Suprapubic skin (tissue), 4 donors: Measurements from ENCODE around the gene MPDZ.

Experiments
- EP300 ChIP-seq: sonication (generic); formaldehyde crosslinking; IDR thresholded peaks from one replicate; pipeline ENCODE4 v1.6.1; 2017; ENCODE audit warnings: antibody characterized with exemption
- POLR2A ChIP-seq, 2 donors: fragments of 450-650 bp; IDR thresholded peaks; one replicate each; pipeline ENCODE4 v1.6.1; 2017; ENCODE audit warnings: antibody characterized with exemption in 2 of 2, mild to moderate bottlenecking in 2 of 2, moderate library complexity in 2 of 2
- POLR2AphosphoS5 ChIP-seq, 3 donors: sonication (generic); formaldehyde crosslinking; IDR thresholded peaks; one replicate each; pipeline ENCODE4 v1.6.1; 2017; ENCODE audit warnings: antibody characterized with exemption in 3 of 3
- TF ChIP-seq, protein P1 (sequence below), 2 donors: fragments of 200-600 bp in 1 of 2; fragments of 450-650 bp in 1 of 2; sonication (generic) in 1 of 2; IDR thresholded peaks; one replicate each; pipeline ENCODE4 v1.5.1; 2016 to 2019; ENCODE audit warnings: antibody characterized with exemption in 2 of 2, mild to moderate bottlenecking in 1 of 2, moderate library complexity in 1 of 2

GRCh38 chr9:13142776-13143175 lies 136.7 kb downstream of the MPDZ start:
- TF ChIP-seq, protein P1, sequence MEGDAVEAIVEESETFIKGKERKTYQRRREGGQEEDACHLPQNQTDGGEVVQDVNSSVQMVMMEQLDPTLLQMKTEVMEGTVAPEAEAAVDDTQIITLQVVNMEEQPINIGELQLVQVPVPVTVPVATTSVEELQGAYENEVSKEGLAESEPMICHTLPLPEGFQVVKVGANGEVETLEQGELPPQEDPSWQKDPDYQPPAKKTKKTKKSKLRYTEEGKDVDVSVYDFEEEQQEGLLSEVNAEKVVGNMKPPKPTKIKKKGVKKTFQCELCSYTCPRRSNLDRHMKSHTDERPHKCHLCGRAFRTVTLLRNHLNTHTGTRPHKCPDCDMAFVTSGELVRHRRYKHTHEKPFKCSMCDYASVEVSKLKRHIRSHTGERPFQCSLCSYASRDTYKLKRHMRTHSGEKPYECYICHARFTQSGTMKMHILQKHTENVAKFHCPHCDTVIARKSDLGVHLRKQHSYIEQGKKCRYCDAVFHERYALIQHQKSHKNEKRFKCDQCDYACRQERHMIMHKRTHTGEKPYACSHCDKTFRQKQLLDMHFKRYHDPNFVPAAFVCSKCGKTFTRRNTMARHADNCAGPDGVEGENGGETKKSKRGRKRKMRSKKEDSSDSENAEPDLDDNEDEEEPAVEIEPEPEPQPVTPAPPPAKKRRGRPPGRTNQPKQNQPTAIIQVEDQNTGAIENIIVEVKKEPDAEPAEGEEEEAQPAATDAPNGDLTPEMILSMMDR (IDR thresholded peaks at IDR 0.05): no peak
- no peak for TF ChIP-seq POLR2AphosphoS5 (IDR thresholded peaks at IDR 0.05)
- TF ChIP-seq POLR2A (IDR thresholded peaks at IDR 0.05): no peak
- no peak for TF ChIP-seq EP300
